GM19467 (cell line): ENCODE measurements around the gene SVOP.
"Not testable (repeated sequence)": the region's sequence is repeated elsewhere in the genome, so short reads cannot be mapped to it uniquely, and the experiment has no call there.

ENCODE experiments used
- ATAC-seq: cut with Tn5 transposase; IDR thresholded peaks from one replicate; pipeline ENCODE4 v1.9.1; 2021; ENCODE audit warnings: mild to moderate bottlenecking, moderate library complexity; ENCODE audit not compliant: unreplicated experiment

SVOP gene

GRCh38 chr12:109033239-109034196 is 12.7 kb upstream of the SVOP start:
- no peak for ATAC-seq

GRCh38 chr12:109029411-109029810 is 8.5 kb upstream of the SVOP start:
- no peak for ATAC-seq

- ATAC-seq, result not testable (repeated sequence)
These were observed 7.8 kb upstream of the SVOP start for GRCh38 chr12:109028624-109029023.

- no peak for ATAC-seq
These were observed 6.9 kb upstream of the SVOP start for GRCh38 chr12:109027767-109028166.

- ATAC-seq, result no peak
These were observed 597 bp downstream of the SVOP start for GRCh38 chr12:109020146-109020795.

GRCh38 chr12:109018296-109018695 is 2.6 kb downstream of the SVOP start:
- no peak for ATAC-seq

GRCh38 chr12:109016978-109017377 is 3.9 kb downstream of the SVOP start:
- ATAC-seq, result no peak

GRCh38 chr12:109016016-109016415 is 4.9 kb downstream of the SVOP start:
- ATAC-seq, result no peak

- no peak for ATAC-seq
These were observed 5.7 kb downstream of the SVOP start for GRCh38 chr12:109014984-109015765.

GRCh38 chr12:109010259-109010658 is 10.6 kb downstream of the SVOP start:
- ATAC-seq, result no peak

GRCh38 chr12:109009766-109010165 is 11.1 kb downstream of the SVOP start:
- no peak for ATAC-seq

GRCh38 chr12:109004017-109004416 is 16.9 kb downstream of the SVOP start:
- ATAC-seq, result no peak

- ATAC-seq, result no peak
These were observed 24.5 kb downstream of the SVOP start for GRCh38 chr12:108996320-108996719.

- no peak for ATAC-seq
These were observed 25.4 kb downstream of the SVOP start for GRCh38 chr12:108995370-108995992.

- ATAC-seq, result not testable (repeated sequence)
These were observed 30.8 kb downstream of the SVOP start for GRCh38 chr12:108990103-108990502.

GRCh38 chr12:108989376-108989775 is 31.5 kb downstream of the SVOP start:
- ATAC-seq, result no peak

GRCh38 chr12:108985750-108986149 is 35.1 kb downstream of the SVOP start:
- no peak for ATAC-seq

GRCh38 chr12:108983227-108983626 is 37.6 kb downstream of the SVOP start:
- ATAC-seq, result no peak

GRCh38 chr12:108982621-108983219 is 38.1 kb downstream of the SVOP start:
- ATAC-seq, result no peak

GRCh38 chr12:108981835-108982234 is 39.0 kb downstream of the SVOP start:
- ATAC-seq, result no peak
